B cell (primary cell): ENCODE data around the gene COL19A1. TPM values are rescaled to one million over a fixed set of nuclear protein-coding genes. Genes with fewer than 3 reads are reported as not detected.

Source experiments
- ATAC-seq: fragments of 200-7000 bp; cut with Tn5 transposase; one replicate; pipeline ENCODE4 v1.10.0; 2021; ENCODE audit warnings: low read depth, mild to moderate bottlenecking, moderate number of reproducible peaks, moderate library complexity
- CTCF ChIA-PET: fragments of 350-600 bp; sonication (Branson Sonifier 250); formaldehyde crosslinking; loops from one replicate; lab custom pipeline; 2021; ENCODE audit warnings: antibody characterized with exemption, inconsistent platforms; lab: Charles Lee
- POLR2A ChIA-PET: fragments of 350-600 bp; sonication (Branson Sonifier 250); formaldehyde crosslinking; loops from one replicate; lab custom pipeline; 2021; ENCODE audit warnings: antibody characterized with exemption; lab: Charles Lee
- DNase-seq: peaks from one replicate; pipeline ENCODE4 v3.0.0; 2013
- H2AFZ ChIP-seq: 2 replicates; pipeline ENCODE4 v1.6.1; 2012; ENCODE audit warnings: mild to moderate bottlenecking, low read depth, low read length; ENCODE audit not compliant: insufficient read depth, poor library complexity, severe bottlenecking
- H3K27ac ChIP-seq, 2 donors: 1 replicate in 1 of 2; 2 replicates in 1 of 2; pipeline ENCODE4 v1.5.1; 2012 to 2013; ENCODE audit warnings: low read length in 2 of 2, mild to moderate bottlenecking in 2 of 2, moderate library complexity in 1 of 2
- H3K27me3 ChIP-seq, 4 experiments: fragments of 200-600 bp in 1 of 4; sonication (generic) in 1 of 4; replicated peaks in 1 of 4; 1 replicate in 2 of 4; 2 replicates in 2 of 4; pipeline versions ENCODE4 v1.6.1 to v1.7.0; 2013 to 2016; ENCODE audit warnings: low read length in 3 of 4, mild to moderate bottlenecking in 2 of 4, mixed read lengths in 1 of 4, moderate library complexity in 1 of 4; ENCODE audit not compliant: insufficient read depth in 4 of 4, control insufficient read depth in 3 of 4; ENCODE audit errors: control extremely low read depth in 1 of 4
- H3K36me3 ChIP-seq, 2 experiments: replicated peaks in 1 of 2; 1 replicate in 1 of 2; 2 replicates in 1 of 2; pipeline versions ENCODE4 v1.6.1 to v1.7.1; 2013; ENCODE audit warnings: low read length in 1 of 2; ENCODE audit not compliant: insufficient read depth in 2 of 2, control insufficient read depth in 1 of 2; ENCODE audit errors: control extremely low read depth in 1 of 2, extremely low read depth in 1 of 2
- H3K4me1 ChIP-seq, 2 donors: fragments of 200-600 bp in 1 of 2; sonication (generic) in 1 of 2; 1 replicate in 1 of 2; 2 replicates in 1 of 2; pipeline versions ENCODE4 v1.5.1 to v1.6.1; 2013 to 2017; ENCODE audit warnings: low read length in 2 of 2; ENCODE audit not compliant: control insufficient read depth in 2 of 2, insufficient read depth in 2 of 2
- H3K4me2 ChIP-seq: replicated peaks from 2 replicates; pipeline ENCODE3; 2012; ENCODE audit warnings: mild to moderate bottlenecking, low read depth, low read length; ENCODE audit not compliant: poor library complexity, severe bottlenecking
- H3K4me3 ChIP-seq, 5 experiments: fragments of 200-600 bp in 1 of 5; sonication (generic) in 1 of 5; 1 replicate in 3 of 5; 2 replicates in 2 of 5; pipeline versions ENCODE4 v1.5.1 to v1.7.0; 2011 to 2016; ENCODE audit warnings: low read length in 4 of 5, mild to moderate bottlenecking in 4 of 5, low read depth in 2 of 5, control low read depth in 1 of 5, moderate library complexity in 1 of 5; ENCODE audit not compliant: insufficient read depth in 1 of 5; ENCODE audit errors: control extremely low read depth in 1 of 5, extremely low read depth in 1 of 5
- H3K79me2 ChIP-seq: fragments of 200-600 bp; sonication (generic); one replicate; pipeline ENCODE4 v1.6.0; 2016; ENCODE audit warnings: low read length; ENCODE audit not compliant: control insufficient read depth, insufficient read depth
- H3K9ac ChIP-seq: fragments of 200-600 bp; sonication (generic); 2 replicates; pipeline ENCODE4 v1.6.1; 2017; ENCODE audit warnings: mild to moderate bottlenecking, low read length, moderate library complexity
- H3K9me3 ChIP-seq, 3 donors: one replicate each; pipeline versions ENCODE4 v1.6.1 to v1.7.1; 2013; ENCODE audit warnings: low read length in 2 of 3; ENCODE audit not compliant: control insufficient read depth in 2 of 3, insufficient read depth in 1 of 3; ENCODE audit errors: control extremely low read depth in 1 of 3
- H4K20me1 ChIP-seq: 2 replicates; pipeline ENCODE4 v1.6.0; 2012; ENCODE audit warnings: mild to moderate bottlenecking, low read length; ENCODE audit not compliant: insufficient read depth, control insufficient read depth, poor library complexity, severe bottlenecking
- H3K27ac Mint-ChIP-seq: one replicate; pipeline ENCODE4 v1.8.0; 2021; ENCODE audit warnings: mixed read lengths
- H3K27me3 Mint-ChIP-seq: one replicate; pipeline ENCODE4 v1.8.0; 2021; ENCODE audit warnings: mixed read lengths
- H3K4me1 Mint-ChIP-seq: one replicate; pipeline ENCODE4 v1.8.0; 2021; ENCODE audit warnings: mixed read lengths
- H3K4me3 Mint-ChIP-seq: one replicate; pipeline ENCODE4 v1.8.0; 2021; ENCODE audit warnings: mixed read lengths
- H3K9me3 Mint-ChIP-seq: one replicate; pipeline ENCODE4 v1.8.0; 2022; ENCODE audit warnings: mixed read lengths; ENCODE audit not compliant: insufficient read depth
- CTCF ChIP-seq: fragments of 200-600 bp; IDR thresholded peaks from one replicate; pipeline ENCODE4 v1.8.0; 2022; ENCODE audit warnings: antibody characterized with exemption, mild to moderate bottlenecking
- EZH2 ChIP-seq: IDR thresholded peaks from 2 replicates; pipeline ENCODE4 v1.6.1; 2012; ENCODE audit warnings: borderline replicate concordance, low read depth, mild to moderate bottlenecking, moderate library complexity, low read length; ENCODE audit not compliant: insufficient read depth, poor library complexity, severe bottlenecking
- WGBS: methylation state at CpG from one replicate; pipeline ENCODE4 v1.1.5; 2013; ENCODE audit warnings: missing lambda C conversion rate; ENCODE audit not compliant: insufficient coverage; 5-methylcytosine and 5-hydroxymethylcytosine counted together
- intact Hi-C: fragments of 100-400 bp; cut with micrococcal nuclease; formaldehyde crosslinking; loops from one replicate; pipeline ENCODE4 v1.10.0; 2022
- polyA plus RNA-seq: library from polyadenylated mRNA; depleted of rRNA; stranded (reverse); fragments of >200 nt; gene quantifications from 2 replicates; pipeline ENCODE4 v1.2.3, GENCODE V29; 2012
- total RNA-seq, 2 donors: library from RNA; stranded (reverse); fragments of 120-200 nt in 1 of 2; gene quantifications; 1 replicate in 1 of 2; 2 replicates in 1 of 2; pipeline versions ENCODE4 v1.2.3 to v1.2.4, GENCODE V29; 2013 to 2022

Gene COL19A1
- total and polyA plus RNA-seq, 2 donors (not counting 1 experiment from before 2014, with no cell fraction given): 14.6 to 61.4 TPM

DNA sequence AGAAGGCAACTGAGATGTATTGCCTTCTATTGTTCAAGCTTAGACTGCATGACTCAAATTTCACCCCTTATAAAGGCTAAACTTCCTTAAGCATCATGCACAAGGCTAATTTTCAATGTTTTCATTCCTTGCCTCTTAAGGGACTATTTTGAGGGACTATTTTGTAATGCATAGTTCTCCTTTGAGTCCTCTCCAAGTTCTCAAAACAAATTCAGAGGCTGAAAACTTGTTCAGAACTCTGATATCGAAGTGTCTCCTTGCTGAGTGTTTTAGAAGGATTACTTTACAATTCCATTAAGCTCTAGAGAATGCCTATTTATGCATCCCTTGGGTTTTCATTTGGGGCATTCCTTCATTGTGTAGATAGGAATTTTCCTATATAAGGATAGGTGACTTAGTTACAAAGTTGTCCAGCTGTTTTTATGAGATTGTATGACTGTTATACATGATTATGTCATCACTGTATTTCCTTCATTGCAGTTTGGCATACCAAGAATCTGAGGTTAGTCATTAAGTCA, 41.7 kb downstream of the COL19A1 start:
- H3K79me2 ChIP-seq: peaks cover 8% of the 10 kb centered on the region
- no peak overlapping the region for H3K9ac ChIP-seq
- H3K36me3 ChIP-seq: peaks cover 15 to 31% of the 10 kb centered on the region in 2 experiments
- H3K4me2 ChIP-seq: no peak overlapping the region
- no peak overlapping the region for H3K4me3 ChIP-seq
- Mint-ChIP-seq H3K27ac (peak overlapping the region; percentile 47), H3K4me3 (no peak overlapping the region), H3K27me3 (no peaks in the 10 kb centered on the region), H3K9me3 (no peaks in the 10 kb centered on the region), H3K4me1 (peaks cover 13% of the 10 kb centered on the region)
- DNase-seq (no peak), ATAC-seq (no peak)
- H3K9me3 ChIP-seq: no peaks in the 10 kb centered on the region
- no CpG with 5 or more reads among the region's 1 CpG for WGBS
- H2AFZ ChIP-seq: no peak overlapping the region
- intact Hi-C loops: no loop called here
- no peaks in the 10 kb centered on the region for H4K20me1 ChIP-seq
- H3K27ac ChIP-seq: peak overlapping the region in 1 of 2 donors; percentile 2
- POLR2A ChIA-PET: no interaction called here
- CTCF ChIA-PET: interaction anchor here (1.3 kb wide), 1 partner anchor 12 kb away, joined by 4 read pairs; no protein-coding TSS in a partner anchor
- H3K4me1 ChIP-seq: peaks cover 7 to 9% of the 10 kb centered on the region in 2 donors
- H3K27me3 ChIP-seq: no peaks in the 10 kb centered on the region
- no peak for TF ChIP-seq EZH2
- no peak for TF ChIP-seq CTCF

GRCh38 chr6:69913361-69913760, 47.0 kb downstream of the COL19A1 start:
- Histone ChIP-seq H3K4me3 (no peak overlapping the region), H3K9ac (no peak overlapping the region), H4K20me1 (no peaks in the 10 kb centered on the region), H3K27me3 (no peaks in the 10 kb centered on the region), H3K27ac (peak overlapping the region in 1 of 2 donors; percentile 69), H2AFZ (no peak overlapping the region), H3K4me2 (peak overlapping the region; percentile 21), H3K36me3 (peaks cover 0 to 6% of the 10 kb centered on the region in 2 experiments), H3K79me2 (peaks cover 8% of the 10 kb centered on the region), H3K4me1 (peaks cover 26 to 43% of the 10 kb centered on the region in 2 donors), H3K9me3 (peaks cover 0 to 2% (median 1%) of the 10 kb centered on the region in 3 donors)
- peaks cover 50% of the 10 kb centered on the region for H3K4me1 Mint-ChIP-seq
- TF ChIP-seq CTCF (no peak), EZH2 (no peak)
- DNase-seq (no peak), ATAC-seq (peak; percentile 36)
- H3K4me3 Mint-ChIP-seq: no peak overlapping the region
- no peaks in the 10 kb centered on the region for H3K9me3 Mint-ChIP-seq
- ChIA-PET CTCF (interaction anchor here (0.9 to 1.3 kb wide), 3 partner anchors 9 to 78 kb away, joined by 3 to 4 read pairs (median 4); no protein-coding TSS in a partner anchor), POLR2A (no interaction called here)
- H3K27ac Mint-ChIP-seq: peak overlapping the region; percentile 72
- intact Hi-C loops: loop anchor here (2.0 kb wide), 1 partner anchor 47 kb away; the partner anchor contains the start of gene COL19A1
- no peaks in the 10 kb centered on the region for H3K27me3 Mint-ChIP-seq
